ENCODE measurements around the gene PDE3B.
A peak's percentile ranks its signal among the peaks of the same experiment; 100 is the strongest.

DNA sequence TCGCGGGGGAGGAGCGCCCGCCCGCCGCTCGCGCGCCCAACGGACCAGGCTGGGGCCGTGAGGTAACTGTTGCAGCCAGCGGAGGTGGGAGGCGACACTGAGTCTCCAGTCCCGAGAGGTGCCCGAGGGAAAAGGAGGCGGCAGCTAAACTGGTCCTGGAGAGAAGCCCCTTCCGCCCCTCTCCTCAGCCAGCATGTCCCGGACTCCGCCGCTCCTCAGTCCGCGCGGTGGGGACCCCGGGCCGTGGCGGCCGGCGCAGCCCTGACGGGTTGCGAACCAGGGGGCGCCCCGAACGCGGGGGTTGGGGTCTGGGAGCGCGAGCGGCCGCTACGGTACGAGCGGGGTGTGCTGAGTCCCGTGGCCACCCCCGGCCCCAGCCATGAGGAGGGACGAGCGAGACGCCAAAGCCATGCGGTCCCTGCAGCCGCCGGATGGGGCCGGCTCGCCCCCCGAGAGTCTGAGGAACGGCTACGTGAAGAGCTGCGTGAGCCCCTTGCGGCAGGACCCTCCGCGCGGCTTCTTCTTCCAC, at the start of gene PDE3B:
- TF ChIP-seq CTCF (IDR thresholded peaks at IDR 0.05) (no peak), POLR2A (IDR thresholded peaks at IDR 0.05) (peak; percentile 50 to 63)
